HG03342 (cell line): Measurements from ENCODE around the gene DNAH11.
"Not testable (repeated sequence)": the region's sequence is repeated elsewhere in the genome, so short reads cannot be mapped to it uniquely, and the experiment has no call there.

Experiments
- ATAC-seq: cut with Tn5 transposase; IDR thresholded peaks from one replicate; pipeline ENCODE4 v1.9.1; 2021; ENCODE audit warnings: mild to moderate bottlenecking, moderate library complexity; ENCODE audit not compliant: unreplicated experiment

DNAH11 gene

DNA sequence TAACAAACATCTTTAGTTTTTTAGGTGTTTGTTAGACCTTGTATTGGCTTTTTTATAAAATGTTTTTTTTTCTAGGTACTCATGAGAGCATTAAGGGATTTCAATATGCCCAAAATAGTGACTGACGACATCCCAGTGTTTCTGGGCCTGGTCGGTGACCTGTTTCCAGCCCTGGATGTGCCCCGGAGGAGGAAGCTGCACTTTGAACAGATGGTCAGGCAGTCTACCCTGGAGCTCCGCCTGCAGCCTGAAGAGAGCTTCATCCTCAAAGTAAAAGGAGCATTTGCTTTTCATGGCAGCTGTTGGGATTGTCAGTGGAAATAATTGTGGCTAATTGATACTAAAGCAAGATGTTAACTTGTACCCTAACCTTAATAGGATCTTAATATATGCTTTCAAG lies 161.5 kb downstream of the DNAH11 start:
- ATAC-seq, result no peak

DNA sequence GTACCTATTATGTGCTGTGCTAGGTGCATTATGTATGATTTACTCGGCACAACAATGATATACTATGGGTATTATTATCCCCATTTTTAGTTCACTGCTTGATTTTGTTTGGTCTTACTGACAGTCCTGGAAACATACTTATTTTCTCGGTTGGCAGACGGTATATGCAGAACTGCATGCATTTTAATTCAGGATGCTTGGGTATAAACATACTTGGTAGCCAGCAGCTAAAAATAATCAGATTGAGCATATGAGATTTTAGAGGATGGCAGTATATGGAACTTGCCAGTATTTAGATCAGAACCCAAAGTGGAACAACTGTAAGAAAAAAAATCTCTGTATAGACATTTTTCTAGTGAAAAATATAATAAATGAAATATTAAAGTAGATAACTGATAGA lies 163.3 kb downstream of the DNAH11 start:
- ATAC-seq, result no peak

DNA sequence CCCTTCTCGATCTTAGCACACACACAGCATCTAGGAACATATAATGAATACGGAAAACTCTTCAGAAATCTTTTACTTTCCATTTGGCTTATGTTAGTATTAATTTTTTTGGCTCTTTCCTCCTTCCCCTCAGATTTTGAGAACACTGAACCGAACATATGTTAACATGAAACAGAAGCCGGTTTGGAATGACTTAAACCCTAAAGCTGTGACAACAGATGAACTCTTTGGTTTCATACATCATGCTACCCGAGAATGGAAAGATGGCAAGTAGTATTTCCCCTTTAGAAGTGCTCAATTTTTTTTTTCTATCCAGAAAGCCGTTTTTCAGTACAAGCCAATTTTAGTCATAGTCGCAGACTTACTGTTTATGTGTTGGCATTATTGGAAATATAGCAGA lies 164.7 kb downstream of the DNAH11 start:
- ATAC-seq, result no peak

DNA sequence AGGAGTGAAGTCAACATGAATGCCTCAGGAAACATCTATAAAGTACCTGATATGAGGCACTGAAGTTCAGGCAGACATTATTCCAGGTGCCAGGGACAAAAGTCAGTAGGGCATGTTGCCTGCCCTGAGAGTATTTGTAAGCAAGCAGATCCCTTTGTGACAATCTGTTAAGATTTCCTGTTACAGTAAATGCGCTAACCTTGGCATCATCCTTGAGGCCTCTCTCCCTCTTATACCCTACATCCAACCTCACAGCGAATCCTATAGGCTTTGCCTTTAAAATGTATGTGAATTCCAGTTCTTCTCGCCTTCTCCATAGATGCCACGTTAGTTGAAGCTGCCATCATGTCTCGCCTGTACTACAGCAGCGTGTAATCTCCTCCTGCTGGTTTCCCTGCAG lies 165.3 kb downstream of the DNAH11 start:
- no peak for ATAC-seq

GRCh38 chr7:21717323-21717722 lies 174.5 kb downstream of the DNAH11 start:
- ATAC-seq, result no peak

- no peak for ATAC-seq
These were observed 175.6 kb downstream of the DNAH11 start for GRCh38 chr7:21718391-21718790.

DNA sequence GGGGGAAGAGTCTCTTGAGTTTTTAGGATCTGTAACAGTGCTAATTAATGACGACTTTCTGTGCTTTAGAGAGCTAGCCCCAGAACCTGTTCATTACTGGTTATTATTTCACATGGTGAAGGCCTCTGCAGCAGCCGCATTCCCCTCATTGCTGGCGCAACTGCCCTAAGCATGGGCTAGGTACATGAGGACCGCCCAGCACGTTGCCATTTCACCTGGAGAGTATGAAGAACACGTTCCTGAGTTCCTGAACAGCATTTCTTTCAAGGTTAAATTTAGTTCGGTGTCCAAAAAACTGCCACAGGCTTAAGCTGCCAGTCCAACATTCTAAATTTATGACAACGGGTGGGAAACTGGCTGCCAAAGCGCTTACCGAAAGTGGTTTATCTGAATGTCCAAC lies 177.0 kb downstream of the DNAH11 start:
- no peak for ATAC-seq

GRCh38 chr7:21722371-21722770 lies 179.5 kb downstream of the DNAH11 start:
- ATAC-seq, result no peak

DNA sequence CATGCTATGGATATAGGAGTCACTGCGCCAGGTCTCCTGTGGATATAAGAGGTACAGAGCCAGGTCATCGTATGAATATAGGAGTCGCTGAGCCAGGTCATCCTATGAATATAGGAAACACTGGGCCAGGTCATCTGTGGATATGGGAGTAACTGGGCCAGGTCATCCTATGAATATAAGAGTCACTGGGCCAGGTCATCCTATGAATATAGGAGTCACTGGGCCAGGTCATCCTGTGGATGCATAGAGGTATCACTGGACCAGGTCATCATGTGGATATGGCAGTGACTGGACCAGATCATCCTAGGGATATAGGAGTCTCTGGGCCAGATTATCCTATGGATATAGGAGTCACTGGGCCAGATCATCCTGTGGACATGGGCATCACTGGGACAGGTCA lies 181.7 kb downstream of the DNAH11 start:
- no peak for ATAC-seq

DNA sequence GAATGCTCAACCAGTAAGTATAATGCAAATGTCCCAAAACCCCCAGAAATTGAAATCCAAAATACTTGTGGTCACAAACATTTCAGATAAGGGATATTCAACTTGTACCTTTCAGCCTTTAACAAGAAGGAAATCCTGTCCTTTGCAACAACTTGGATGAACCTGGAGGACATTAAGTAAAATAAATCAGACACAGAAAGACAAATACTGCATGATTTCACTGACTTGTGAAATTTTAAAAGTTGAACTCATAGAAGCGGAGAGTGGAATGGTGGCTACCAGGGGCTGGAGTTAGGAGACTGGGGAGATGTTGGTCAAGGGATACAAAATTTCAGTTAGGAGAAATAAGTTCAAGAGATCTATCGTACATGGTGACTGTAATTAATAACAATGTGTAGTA lies 187.6 kb downstream of the DNAH11 start:
- ATAC-seq, result no peak

- no peak for ATAC-seq
These were observed 189.1 kb downstream of the DNAH11 start for GRCh38 chr7:21731977-21732376.

DNA sequence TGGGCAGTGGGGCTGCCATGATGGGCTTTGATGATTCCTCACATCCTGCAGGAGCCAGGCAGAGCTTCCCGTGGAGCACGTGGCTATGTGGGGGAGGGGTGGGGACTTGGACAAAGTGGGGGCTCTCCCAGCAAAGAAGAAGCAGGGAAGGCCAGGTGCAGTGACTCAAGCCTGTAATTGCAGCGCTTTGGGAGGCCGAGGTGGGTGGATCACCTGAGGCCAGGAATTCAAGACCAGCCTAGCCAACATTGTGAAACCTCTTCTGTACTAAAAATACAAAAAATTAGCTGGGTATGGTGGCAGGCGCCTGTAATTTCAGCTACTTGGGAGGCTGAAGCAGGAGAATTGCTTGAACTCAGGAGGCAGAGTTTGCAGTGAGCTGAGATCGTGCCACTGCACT lies 190.1 kb downstream of the DNAH11 start:
- not testable (repeated sequence) for ATAC-seq

GRCh38 chr7:21733837-21734236 lies 191.0 kb downstream of the DNAH11 start:
- ATAC-seq, result no peak

DNA sequence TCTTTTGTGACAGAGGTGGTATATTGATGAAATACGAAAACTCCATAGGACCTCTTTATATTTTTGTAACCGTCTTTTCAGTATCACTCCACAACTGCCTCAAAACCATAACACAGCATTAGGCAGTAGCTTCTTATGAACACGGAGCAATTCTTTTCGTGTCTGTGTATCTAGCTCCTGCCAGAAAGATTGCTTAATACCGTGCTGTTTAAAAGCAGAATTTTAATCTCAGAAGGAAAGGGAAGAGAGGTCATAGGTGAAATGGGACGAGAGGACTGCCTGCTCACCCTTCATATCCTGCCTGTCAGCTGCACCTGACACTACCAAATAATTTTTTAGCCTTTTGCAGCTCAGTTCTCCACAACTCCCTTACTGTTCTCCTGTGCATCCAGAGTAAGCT lies 200.7 kb downstream of the DNAH11 start:
- ATAC-seq, result no peak

GRCh38 chr7:21746949-21747348 lies 204.1 kb downstream of the DNAH11 start:
- ATAC-seq, result no peak

DNA sequence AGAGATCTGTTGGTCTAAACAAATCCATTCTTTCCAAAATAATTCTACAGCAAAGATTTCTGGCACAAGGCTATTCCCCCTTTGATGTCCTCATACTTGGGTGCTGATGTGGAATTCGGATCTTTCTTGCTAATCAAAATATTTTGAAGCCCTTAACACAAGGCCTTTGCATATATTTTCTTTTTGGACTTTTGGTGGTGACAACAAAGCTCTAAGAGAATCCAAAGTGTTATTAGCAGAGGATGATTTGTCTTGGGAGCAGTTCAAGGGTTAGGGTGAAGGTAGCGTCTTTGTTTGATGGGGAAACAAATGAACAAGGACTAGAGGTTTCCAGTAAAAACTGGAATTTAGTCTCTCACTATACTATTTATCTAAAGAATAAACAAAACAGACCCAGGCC lies 205.0 kb downstream of the DNAH11 start:
- ATAC-seq, result no peak

GRCh38 chr7:21749378-21749777 lies 206.5 kb downstream of the DNAH11 start:
- ATAC-seq, result no peak

GRCh38 chr7:21753071-21753470 lies 210.2 kb downstream of the DNAH11 start:
- ATAC-seq, result no peak

GRCh38 chr7:21754963-21755362 lies 212.1 kb downstream of the DNAH11 start:
- no peak for ATAC-seq

DNA sequence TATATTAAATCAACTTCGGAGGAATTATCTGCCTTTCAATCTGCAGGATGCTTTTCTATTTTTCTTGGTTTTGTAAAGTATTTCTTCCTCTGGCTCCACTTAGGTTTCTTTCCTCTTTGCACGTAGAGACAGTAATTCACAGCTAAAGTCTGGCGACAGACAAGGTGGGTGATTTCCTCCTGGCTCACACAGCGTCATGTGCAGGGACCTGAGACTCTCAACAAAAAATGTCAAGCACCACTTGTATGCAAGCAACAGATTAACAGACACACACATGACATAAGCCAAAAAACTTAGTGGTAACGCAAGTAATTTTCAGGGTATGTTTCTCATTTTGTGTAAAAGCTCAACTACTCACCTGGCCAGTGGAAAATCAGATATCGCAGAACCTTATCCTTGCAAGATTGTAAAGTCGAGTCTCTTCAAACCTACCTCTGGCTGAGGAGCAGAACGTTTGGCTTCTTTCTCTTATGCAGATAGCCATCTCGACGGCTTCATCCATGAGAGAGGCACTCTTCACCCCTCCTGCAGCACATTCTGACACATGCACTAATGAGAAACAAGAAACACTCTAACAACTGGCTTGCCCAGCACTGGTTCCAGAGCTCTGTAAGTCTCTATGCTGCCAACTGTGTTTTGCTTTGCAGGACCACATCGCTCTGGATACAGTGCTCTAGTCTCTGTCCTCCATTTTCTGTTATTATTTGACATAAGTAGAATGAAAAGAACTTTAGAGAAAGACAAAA lies 214.9 kb downstream of the DNAH11 start:
- no peak for ATAC-seq

DNA sequence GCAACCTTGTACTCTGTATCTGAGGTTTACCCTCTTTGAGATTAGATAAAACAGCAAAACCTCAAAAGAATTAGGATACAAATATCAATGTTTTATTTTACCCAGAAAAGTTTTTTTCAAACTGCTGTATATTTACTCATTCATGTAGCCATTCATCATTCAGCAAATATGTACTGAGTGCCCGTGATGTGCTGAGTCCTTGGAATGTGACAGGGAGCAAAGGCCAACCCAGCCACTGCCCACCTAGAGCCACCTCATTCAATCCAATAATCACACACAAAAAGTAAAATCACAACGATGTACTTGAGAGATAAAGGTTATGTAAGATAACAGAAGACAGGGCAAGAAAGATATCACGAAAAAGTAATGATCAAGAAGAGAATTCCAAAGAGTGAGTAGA lies 215.4 kb downstream of the DNAH11 start:
- no peak for ATAC-seq

- ATAC-seq, result no peak
These were observed 219.6 kb downstream of the DNAH11 start for GRCh38 chr7:21762469-21762868.

DNA sequence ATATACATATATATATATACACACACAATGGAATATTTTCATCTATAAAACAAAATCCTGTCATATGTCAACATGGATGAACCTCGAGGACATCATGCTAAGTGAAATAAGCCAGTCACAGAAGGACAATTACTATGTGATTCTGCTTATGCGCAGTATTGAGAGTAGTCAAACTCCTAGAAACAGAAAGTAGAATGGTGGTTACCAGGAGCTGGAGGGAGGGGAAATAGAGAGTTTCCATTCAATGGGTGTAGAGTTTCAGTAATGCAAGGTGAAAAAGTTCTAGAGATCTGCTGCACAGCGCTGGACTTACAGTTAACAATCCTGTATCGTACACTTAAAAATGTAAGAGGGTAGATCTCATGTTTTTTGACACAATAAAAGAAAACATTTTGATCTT lies 221.0 kb downstream of the DNAH11 start:
- peak; percentile 52 for ATAC-seq
